ENCODE results near the gene CLASP1.
"Not testable (repeated sequence)": the region's sequence is repeated elsewhere in the genome, so short reads cannot be mapped to it uniquely, and the experiment has no call there.

CLASP1 gene

GRCh38 chr2:121324601-121325000, 324.7 kb downstream of the CLASP1 start:
- no peak for DNase-seq (ENCODE audit: low read depth in 2 of 2)

- DNase-seq (ENCODE audit: low read depth in 2 of 2): no peak
Observed at GRCh38 chr2:121321476-121321875, 327.8 kb downstream of the CLASP1 start.

GRCh38 chr2:121319941-121320340, 329.3 kb downstream of the CLASP1 start:
- DNase-seq (ENCODE audit: low read depth in 2 of 2): no peak

GRCh38 chr2:121316986-121317385, 332.3 kb downstream of the CLASP1 start:
- no peak for DNase-seq (ENCODE audit: low read depth in 2 of 2)

- DNase-seq (ENCODE audit: low read depth in 2 of 2): not testable (repeated sequence)
Observed at GRCh38 chr2:121313701-121314100, 335.6 kb downstream of the CLASP1 start.

GRCh38 chr2:121309801-121310200, 339.5 kb downstream of the CLASP1 start:
- DNase-seq (ENCODE audit: low read depth in 2 of 2): no peak

GRCh38 chr2:121309323-121309722, 339.9 kb downstream of the CLASP1 start:
- DNase-seq (ENCODE audit: low read depth in 2 of 2): no peak

- no peak for DNase-seq (ENCODE audit: low read depth in 2 of 2)
Observed at GRCh38 chr2:121307048-121307447, 342.2 kb downstream of the CLASP1 start.

- DNase-seq (ENCODE audit: low read depth in 2 of 2): no peak
Observed at GRCh38 chr2:121304941-121305340, 344.3 kb downstream of the CLASP1 start.

GRCh38 chr2:121303531-121304263, 345.6 kb downstream of the CLASP1 start:
- DNase-seq (ENCODE audit: low read depth in 2 of 2): no peak

- not testable (repeated sequence) for DNase-seq (ENCODE audit: low read depth in 2 of 2)
Observed at GRCh38 chr2:121301190-121301589, 348.1 kb downstream of the CLASP1 start.

GRCh38 chr2:121298476-121298875, 350.8 kb downstream of the CLASP1 start:
- no peak for DNase-seq (ENCODE audit: low read depth in 2 of 2)

- not testable (repeated sequence) for DNase-seq (ENCODE audit: low read depth in 2 of 2)
Observed at GRCh38 chr2:121297866-121298265, 351.4 kb downstream of the CLASP1 start.

GRCh38 chr2:121297217-121297830, 351.9 kb downstream of the CLASP1 start:
- no peak for DNase-seq (ENCODE audit: low read depth in 2 of 2)

GRCh38 chr2:121295911-121296650, 353.2 kb downstream of the CLASP1 start:
- no peak for DNase-seq (ENCODE audit: low read depth in 2 of 2)

GRCh38 chr2:121294881-121295840, 354.1 kb downstream of the CLASP1 start:
- no peak for DNase-seq (ENCODE audit: low read depth in 2 of 2)

GRCh38 chr2:121293450-121294325, 355.6 kb downstream of the CLASP1 start:
- DNase-seq (ENCODE audit: low read depth in 2 of 2): no peak

GRCh38 chr2:121291251-121291580, 358.0 kb downstream of the CLASP1 start:
- DNase-seq (ENCODE audit: low read depth in 2 of 2): no peak

GRCh38 chr2:121289271-121289670, 360.0 kb downstream of the CLASP1 start:
- no peak for DNase-seq (ENCODE audit: low read depth in 2 of 2)

- DNase-seq (ENCODE audit: low read depth in 2 of 2): no peak
Observed at GRCh38 chr2:121288454-121289231, 360.6 kb downstream of the CLASP1 start.

Measured in stimulated activated CD4-positive, alpha-beta T cell treated with anti-CD3 and anti-CD28 coated beads, Interleukin-1b, Interleukin-23, amount 100 ng/mL, for 1 hour (primary cell).